Measurements from ENCODE around the gene CATSPERZ.
A peak's percentile ranks its signal among the peaks of the same experiment; 100 is the strongest.

Gene CATSPERZ, protein sequence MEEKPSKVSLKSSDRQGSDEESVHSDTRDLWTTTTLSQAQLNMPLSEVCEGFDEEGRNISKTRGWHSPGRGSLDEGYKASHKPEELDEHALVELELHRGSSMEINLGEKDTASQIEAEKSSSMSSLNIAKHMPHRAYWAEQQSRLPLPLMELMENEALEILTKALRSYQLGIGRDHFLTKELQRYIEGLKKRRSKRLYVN

GRCh38 chr11:64299847-64300648 lies at the start of gene CATSPERZ:
CATSPERZ (plus strand) TSS chr11:64300358; CDS start chr11:64300411, 53 bp downstream.
- peak in 2 of 58 donors; percentile 39 to 41 for DNase-seq

- no peak for DNase-seq
Observed at GRCh38 chr11:64250415-64251015, 49.6 kb upstream of the CATSPERZ start.

GRCh38 chr11:64251016-64251752 lies 49.0 kb upstream of the CATSPERZ start, which contains the start of gene PLCB3:
PLCB3 (plus strand) TSS chr11:64251530; CDS start chr11:64251650, 120 bp downstream.
- DNase-seq, result peak in 29 of 58 donors; percentile 17 to 66 (median 38)

GRCh38 chr11:64251753-64252002 lies 48.5 kb upstream of the CATSPERZ start:
- DNase-seq, result no peak

GRCh38 chr11:64252003-64252872 lies 47.9 kb upstream of the CATSPERZ start:
- DNase-seq, result peak in 3 of 58 donors; percentile 9 to 41 (median 21)

GRCh38 chr11:64253043-64253442 lies 47.1 kb upstream of the CATSPERZ start:
- no peak for DNase-seq

- DNase-seq, result peak in 41 of 58 donors; percentile 17 to 82 (median 44)
Observed at GRCh38 chr11:64253481-64253880, 46.7 kb upstream of the CATSPERZ start.

GRCh38 chr11:64254326-64254725 lies 45.8 kb upstream of the CATSPERZ start:
- no peak for DNase-seq

- no peak for DNase-seq
Observed at GRCh38 chr11:64255135-64256128, 44.7 kb upstream of the CATSPERZ start.

- no peak for DNase-seq
Observed at GRCh38 chr11:64256300-64256699, 43.9 kb upstream of the CATSPERZ start.

- DNase-seq, result no peak
Observed at GRCh38 chr11:64258356-64258755, 41.8 kb upstream of the CATSPERZ start.

DNA sequence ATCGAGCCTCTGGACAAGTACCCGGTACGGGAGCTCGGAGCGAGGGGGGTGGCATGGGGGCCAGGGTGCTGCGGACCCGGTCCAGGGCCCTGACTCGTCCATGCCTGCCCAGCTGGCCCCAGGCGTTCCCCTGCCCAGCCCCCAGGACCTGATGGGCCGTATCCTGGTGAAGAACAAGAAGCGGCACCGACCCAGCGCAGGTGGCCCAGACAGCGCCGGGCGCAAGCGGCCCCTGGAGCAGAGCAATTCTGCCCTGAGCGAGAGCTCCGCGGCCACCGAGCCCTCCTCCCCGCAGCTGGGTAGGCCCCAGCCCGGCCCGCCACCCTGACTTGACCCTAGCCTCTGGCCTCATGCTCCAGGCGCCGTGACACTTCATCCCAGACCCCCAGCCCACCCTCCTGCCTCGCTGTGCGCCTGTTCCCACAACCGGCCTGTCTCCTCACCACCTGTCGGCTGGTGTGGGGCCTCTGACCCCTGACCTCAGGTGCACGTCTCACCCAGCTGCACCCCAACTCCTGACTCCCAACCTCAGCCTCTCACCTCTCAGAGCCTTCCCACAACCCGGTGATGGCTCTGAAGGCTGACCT lies 41.1 kb upstream of the CATSPERZ start:
- no peak for DNase-seq

- no peak for DNase-seq
Observed at GRCh38 chr11:64259533-64260067, 40.6 kb upstream of the CATSPERZ start.

GRCh38 chr11:64260147-64260708 lies 39.9 kb upstream of the CATSPERZ start:
- DNase-seq, result no peak

GRCh38 chr11:64261556-64262080 lies 38.5 kb upstream of the CATSPERZ start:
- DNase-seq, result no peak

DNA sequence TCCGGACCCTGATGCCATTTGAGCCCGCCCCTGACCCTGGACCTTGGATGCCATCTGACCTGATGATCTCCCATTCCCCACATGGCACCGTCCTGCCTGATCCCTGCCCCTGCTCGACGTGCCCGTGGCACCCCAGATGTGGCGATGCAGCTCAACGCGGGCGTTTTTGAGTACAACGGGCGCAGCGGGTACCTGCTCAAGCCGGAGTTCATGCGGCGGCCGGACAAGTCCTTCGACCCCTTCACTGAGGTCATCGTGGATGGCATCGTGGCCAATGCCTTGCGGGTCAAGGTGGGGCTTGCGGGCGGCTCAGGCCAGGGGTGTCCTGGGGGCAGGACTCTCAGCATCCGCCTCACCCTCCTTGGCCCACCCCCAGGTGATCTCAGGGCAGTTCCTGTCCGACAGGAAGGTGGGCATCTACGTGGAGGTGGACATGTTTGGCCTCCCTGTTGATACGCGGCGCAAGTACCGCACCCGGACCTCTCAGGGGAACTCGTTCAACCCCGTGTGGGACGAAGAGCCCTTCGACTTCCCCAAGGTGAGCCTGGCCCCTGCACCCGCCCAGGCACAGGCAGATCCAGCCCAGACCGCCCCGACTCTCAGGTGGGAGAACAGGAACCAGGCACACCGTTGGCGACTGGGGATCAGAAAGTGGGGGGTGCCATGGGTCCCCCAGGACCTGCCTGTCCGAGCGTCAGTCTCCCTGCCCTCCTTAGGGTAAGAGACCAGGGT lies 37.7 kb upstream of the CATSPERZ start:
- no peak for DNase-seq

Measured in anterior cingulate cortex (tissue), 58 donors.